NCI-H345 (cell line): Measurements from ENCODE around the gene RASAL3.
"Not testable (repeated sequence)": the region's sequence is repeated elsewhere in the genome, so short reads cannot be mapped to it uniquely, and the experiment has no call there.

Experiments used
- DNase-seq: peaks from one replicate; lab custom pipeline; 2025; lab: John Stamatoyannopoulos, UW

The RASAL3 gene

DNA sequence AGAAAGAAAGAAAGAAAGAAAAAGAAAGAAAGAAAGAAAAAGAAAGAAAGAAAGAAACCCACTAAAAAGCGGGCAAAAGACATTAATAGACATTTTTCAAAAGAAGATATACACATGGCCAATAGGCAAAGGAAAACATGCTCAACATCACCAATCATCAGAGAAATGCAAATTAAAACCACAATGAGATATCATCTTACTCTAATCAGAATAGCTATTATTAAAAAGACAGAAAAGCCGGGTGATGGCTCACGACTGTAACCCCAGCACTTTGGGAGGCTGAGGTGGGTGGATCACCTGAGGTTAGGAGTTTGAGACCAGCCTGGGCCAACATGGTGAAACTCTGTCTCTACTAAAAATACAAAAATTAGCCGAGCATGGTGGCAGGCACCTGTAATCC is 9.5 kb upstream of the RASAL3 start:
- DNase-seq: not testable (repeated sequence)

DNA sequence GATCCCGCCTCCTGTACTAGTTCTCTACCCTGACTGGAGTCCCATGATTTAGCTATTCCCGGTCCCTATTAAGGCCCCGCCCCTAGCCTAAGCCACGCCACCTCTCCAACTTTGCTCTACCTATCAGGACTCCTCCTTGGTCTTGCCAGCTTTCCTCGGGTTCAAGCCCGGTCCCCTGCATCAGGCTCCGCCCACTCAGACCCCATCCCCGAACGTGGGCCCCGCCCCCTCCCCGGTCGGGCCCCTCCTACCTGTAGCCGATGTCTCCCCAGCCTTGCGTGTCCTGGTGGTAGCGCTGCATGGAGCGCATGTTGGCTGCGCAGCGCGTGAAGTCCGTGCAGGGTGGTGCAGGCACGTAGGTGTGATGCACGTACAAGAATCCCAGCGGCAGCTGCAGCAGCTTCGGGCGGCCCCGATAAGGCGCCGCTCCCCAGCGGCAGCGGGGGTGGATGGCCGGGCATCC is 7.3 kb upstream of the RASAL3 start:
- DNase-seq: no peak

DNA sequence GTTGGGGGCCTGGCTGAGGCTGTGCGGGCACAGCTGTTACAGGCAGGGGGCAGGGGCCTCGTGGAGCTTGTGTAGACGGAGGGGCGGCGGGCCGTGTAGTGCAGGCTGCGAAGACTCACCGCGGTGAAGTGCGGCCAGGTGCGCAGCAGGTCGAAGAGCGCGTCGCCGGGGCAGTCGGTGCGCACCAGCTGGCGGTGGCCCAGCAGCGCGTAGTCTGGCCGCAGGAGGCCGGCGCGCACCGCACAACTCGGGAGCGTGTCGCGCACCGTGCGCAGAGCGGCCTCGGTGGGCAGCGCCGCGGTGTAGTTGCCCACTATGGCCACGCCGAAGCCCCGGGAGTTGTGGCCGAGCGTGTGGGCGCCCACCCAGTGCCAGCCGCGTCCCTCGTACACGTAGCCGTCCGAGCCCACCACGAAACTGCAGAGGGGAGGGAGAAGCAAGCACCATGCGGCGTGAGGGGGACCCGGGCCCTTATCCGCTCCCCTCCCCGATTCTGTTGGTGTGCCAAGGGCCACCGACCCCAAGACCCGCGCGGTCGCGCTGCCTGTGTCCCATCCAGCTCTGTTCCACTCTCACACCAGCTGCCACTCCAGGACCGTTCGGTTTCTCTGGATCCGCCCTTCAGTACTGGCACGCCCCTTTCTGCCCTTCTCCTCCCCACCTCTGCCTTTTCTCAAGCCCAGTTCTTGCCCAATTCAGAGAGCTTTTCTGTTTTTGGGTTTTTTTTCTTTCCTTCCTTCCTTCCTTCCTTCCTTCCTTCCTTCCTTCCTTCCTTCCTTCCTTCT is 5.4 kb upstream of the RASAL3 start:
- no peak for DNase-seq

DNA sequence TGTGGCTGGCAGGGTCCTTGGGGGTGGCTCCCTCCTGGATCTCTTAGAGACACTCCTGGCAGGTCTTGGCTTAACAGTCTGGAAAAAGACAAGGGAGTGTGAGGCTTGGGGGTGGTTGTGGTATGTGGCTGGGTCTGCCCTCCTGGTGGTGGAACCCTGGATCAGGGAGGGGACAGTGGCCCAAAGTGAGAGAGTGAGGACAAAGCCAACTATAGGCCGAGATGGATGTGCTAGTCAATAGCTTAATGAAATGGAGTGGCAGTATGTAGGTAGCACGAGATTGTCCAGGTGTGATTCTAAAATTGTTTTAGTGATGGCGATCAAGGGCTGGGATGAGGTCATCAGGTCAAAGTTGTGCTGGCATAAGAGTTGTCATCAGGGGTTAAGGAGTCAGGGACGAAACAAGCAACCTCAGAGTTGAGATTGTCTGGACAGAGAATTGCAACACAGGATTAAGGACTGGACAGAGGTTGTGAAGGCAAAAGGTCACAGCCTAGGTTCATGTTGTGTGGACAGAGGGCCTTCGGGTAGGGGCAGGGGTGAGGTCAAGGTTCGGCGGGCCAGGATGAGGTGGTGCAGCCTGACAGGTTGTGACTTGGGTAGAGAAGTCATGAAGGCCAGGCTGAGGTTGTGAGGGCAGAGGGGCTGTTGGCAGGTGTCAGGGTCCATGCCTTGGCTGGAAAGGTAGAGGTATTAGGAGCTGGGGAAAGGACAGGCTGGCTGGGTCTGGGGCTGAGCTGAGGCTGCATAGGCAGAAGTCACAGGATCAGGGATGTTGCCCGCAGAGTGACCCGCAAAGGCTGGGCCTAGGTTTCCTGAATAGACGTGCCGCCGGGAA is 4.5 kb upstream of the RASAL3 start:
- no peak for DNase-seq

DNA sequence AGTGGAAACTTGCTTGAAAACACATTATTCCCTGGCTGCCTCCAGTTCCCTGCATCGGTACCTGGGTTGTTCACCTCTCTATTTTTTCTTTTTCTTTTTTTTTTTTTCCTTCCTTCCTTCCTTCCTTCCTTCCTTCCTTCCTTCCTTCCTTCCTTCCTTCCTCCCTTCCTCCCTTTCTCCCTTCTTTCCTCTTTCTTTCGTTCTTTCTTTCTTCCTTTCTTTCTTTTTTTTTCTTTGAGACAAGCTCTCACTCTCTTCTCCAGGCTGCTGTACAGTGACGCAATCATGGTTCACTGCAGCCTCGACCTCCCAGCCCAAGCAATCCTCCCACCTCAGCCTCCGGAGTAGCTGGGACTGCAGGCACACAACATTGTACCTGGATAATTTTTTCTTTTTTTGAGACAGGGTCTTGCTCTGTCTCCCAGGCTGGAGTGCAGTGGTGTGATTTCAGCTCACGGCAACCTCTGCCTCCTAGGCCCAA is 3.4 kb upstream of the RASAL3 start:
- no peak for DNase-seq

DNA sequence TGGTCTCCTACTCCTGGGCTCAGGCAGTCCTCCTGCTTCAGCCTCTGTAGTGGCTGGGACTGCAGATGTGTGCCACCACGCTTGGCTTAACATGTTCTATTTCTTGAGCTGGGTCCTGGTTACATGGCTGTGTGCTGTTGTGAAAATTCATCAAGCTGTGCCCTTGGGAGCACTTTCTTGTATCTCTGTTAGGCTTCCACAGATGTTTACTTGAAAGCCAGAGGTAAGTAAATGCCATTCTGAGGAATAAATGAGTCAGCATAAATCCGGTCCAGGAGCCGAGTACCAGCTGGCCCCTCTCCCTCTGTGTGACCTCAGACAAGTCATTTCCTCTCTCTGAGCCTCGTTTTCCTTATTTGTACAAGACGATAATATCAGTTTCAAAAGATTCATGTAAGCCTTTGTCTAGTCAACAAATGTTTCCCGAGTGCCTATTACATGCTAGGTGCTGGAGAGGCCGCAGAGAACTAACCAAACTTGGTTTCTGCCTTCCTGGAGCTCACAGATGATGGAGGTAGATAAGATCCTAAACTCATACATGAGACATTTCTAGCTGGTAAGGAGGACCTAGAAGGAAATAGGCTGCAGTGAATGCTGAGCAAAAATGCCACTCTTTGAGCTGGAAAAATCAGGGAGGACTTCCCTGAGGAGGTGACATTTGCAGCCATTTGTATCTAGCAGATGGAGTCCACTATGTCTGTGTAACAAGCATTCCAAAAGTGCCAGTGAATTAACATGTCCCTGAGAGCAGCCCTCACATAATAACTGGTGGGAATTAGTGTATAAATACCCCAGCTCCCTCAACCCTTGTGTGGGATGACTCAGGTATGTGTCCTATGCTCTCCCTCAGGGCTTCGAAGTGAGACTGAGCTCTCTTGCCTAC is 2.7 kb upstream of the RASAL3 start:
- DNase-seq: no peak

DNA sequence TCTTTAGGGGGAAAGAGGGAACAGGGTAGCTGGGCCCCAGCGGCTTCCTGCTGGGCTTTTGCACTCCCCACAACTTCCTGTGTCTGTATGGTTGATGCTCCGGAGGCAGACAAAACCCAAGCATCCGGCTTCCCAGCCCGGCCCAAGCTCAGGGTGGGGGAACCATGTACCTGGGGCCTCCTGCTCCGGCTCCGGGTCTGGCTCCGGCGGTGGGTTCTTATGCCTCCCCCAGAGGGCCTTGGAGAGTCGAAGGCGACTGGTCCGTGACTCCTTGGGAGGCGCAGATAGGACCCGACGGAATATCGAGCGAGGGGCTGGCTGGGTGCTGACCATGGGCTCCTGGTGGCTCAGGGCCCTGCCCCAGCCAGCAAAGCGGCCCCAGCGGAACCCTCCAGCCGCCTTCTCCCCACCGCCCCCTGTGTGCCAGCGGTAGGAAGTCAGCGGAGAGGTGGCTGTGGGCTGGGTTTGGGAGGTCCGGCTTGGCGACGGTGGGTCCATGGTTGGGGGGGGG is 428 bp downstream of the RASAL3 start:
- DNase-seq: no peak

DNA sequence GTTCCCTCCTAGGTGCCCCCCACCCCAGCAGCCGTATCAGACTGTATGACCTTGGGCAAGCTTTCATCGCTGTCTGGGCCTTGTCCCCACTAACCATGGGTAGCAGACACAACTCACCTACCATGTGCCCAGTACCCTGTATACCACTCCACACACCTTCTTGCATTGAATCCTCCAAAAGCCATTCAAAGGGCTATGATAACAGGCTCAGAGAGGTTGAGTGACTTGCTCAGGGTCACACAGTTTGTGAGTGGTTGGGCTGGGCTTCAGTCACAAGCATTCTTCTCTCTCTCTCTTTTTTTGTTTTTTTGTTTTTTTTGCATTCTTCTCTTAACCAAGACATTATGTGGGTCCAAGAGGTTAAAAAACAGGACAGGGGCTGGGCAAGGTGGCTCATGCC is 2.6 kb downstream of the RASAL3 start:
- DNase-seq: no peak

DNA sequence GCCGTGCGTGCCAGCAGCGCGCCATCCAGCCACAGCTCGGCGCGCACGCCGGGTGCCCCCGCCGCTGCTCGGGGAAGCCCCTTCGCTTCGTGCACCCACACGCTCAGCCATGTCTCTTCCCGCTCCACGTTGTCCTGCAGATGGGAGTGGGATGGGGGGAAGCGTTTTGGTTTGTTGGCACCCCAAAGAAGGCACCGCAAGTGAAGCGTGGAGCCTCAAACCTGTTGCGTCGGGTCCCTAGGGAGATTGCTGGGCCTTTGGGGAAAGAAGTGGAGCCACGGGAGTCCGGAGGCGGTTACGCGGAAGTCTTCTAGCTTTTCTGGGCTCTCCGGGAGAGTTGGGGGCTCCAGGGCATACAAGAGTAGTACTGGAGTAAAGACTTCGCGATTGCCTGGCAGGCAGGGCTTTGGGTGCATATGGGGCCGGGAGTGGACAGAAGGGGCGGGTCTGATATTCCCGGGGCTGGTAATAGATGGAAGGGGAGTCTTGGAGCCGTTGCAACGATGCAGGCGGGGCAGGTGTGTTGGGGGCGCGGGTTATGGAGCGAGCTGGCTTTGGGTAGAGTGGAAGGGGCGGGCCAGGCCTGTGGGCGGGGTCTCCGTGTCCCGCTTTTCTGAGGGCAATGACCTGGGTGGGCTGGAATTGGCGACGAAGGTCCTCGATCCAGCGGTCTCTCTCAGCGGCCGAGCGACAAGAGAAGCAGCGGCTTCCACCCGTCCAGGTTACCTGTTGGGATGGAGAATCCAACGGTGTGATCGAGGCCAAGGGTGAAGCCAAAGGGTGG is 6.5 kb downstream of the RASAL3 start:
- no peak for DNase-seq

DNA sequence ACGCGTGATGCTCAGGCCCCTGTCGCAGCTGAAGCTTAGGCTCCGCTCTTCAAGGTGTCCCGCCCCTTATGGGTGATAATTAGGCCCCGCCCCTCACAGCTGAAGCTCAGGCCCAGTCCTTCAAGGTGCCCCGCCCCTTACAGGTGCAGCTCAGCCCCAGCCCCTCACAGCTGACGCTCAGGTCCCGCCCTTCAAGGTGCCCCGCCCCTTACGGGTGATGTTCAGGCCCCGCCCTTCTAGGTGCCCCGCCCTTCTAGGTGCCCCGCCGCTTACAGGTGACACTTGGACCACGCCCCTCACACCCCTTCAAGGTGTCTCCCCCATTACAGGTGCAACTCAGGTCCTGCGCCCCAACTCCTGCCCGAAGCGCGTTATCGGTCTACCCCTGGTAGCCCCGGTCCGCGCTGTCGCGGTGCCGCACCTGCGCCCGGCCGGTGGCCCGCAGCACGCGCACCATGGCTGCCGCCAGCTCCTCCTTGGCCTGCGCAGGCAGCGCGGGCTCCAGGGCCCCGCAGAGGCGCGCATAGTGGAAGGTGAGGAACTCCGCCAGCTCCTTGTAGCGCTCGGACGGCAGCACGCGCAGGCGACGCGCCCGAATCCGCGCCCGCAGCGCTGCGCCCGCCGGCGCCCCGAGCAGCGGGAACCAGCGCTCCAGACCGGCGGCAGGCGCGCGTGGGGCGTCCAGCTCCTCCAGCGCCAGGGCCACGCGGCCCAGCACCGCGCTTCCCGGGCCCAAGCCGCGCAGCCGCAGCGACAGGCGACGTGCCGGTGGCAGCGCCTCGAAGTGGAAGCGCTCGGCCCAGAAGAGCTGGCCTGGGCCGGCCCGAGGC is 7.3 kb downstream of the RASAL3 start:
- peak; percentile 77 for DNase-seq

DNA sequence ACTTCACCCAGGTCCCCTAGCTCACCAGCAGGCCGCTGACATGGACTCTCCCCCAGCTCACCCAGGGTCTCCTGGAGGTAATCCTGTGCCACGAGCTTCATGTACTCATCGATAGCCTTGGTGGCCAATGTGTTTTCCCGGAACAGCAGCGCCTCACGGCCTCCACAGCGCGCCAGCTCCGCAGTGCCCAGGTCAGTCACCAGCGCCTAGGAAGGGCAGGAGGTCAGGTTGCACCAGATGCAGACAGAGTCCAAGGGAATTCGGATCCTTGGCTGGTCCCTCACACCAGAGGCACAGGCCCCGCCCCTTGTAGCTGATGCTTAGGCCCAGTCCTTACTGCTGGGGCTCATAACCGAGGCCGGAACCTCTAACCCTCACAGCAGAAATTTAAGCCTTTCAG is 7.9 kb downstream of the RASAL3 start:
- DNase-seq: no peak

DNA sequence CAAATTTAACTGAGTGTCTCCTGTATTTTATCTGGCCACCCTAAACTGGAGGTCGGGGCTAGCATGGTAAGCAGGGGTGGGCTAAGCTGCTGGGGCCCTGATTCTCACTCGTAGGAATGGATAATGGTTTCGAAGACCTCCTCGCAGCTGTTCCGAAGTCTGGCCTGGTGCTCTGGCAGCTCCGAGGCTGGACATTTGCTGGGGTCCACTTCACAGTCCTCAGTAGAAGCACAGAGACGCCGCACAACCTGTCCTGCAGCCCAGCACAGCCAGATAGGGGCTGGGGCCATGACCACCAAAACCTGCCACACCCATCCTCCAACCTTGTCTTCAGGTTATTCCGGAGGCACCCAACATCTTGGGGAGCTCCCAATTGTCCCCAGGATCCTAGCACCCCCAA is 8.3 kb downstream of the RASAL3 start:
- no peak for DNase-seq

DNA sequence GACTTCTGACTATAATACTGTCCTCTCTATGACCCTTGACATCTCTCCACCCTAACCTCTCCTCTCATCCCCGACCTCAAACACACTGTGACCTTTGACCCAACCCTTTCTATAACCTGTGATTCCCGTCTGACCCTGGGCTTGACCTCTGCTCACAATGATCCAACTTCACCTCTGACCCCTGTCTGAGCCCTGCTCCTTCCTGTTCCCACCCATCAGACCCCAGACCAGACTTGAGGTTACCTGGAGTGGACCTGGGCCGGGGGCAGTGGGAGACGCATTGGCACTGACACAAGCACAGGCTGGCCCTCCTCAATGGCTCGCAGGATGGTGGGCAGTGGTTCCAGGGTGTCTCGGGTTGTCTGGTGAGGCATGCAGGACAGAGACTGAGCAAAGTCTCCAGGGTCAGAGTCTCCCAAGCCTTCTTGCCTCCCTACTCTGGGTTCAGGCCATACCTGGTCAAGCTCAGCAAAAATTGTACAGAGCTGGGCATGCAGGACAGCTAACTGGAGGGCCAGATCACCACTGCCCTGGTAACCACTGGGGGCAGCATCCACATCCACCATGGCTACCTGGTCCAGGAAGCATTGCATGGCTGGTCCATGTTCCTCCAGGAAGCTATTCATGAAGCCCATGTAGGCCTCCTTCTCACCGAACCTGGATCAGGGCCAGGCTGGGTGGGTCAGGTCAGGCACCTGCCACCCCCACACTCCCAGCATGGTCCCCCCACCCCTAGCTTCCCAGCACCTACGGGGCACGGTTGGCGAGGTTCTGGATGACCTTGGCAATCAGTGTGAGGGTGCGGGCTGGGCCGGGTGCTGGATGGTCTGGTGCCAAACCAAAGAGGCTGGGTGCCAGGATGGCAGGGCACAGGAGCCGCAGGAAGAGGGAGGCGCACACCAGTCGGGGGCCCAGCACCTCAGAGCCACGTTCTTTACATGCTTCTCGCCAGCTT is 10.2 kb downstream of the RASAL3 start:
- DNase-seq: no peak

DNA sequence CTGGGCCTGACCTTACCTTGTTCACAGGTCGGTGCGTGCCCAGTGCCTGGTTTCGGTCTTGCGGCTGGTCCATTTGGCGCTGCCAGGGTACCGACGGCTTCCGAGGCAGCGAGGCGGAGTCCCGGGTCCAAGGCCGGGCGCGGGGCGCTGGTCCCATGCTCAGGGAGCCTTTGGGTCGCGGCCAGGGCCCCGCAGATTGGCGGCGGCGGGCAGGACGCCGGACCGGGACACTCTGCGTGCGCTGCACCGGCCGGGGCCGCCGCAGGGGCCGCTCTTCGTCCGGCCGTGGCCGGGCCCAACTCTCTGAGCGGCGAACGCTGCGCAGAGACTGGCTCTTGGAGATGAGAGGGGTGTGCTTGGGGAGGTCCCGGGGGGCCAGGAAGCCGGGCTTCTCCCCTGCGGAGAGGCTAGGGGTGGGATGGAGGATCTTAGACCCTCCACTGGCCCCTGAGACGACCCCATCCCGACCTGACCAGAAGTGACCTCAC is 11.2 kb downstream of the RASAL3 start:
- DNase-seq: no peak

DNA sequence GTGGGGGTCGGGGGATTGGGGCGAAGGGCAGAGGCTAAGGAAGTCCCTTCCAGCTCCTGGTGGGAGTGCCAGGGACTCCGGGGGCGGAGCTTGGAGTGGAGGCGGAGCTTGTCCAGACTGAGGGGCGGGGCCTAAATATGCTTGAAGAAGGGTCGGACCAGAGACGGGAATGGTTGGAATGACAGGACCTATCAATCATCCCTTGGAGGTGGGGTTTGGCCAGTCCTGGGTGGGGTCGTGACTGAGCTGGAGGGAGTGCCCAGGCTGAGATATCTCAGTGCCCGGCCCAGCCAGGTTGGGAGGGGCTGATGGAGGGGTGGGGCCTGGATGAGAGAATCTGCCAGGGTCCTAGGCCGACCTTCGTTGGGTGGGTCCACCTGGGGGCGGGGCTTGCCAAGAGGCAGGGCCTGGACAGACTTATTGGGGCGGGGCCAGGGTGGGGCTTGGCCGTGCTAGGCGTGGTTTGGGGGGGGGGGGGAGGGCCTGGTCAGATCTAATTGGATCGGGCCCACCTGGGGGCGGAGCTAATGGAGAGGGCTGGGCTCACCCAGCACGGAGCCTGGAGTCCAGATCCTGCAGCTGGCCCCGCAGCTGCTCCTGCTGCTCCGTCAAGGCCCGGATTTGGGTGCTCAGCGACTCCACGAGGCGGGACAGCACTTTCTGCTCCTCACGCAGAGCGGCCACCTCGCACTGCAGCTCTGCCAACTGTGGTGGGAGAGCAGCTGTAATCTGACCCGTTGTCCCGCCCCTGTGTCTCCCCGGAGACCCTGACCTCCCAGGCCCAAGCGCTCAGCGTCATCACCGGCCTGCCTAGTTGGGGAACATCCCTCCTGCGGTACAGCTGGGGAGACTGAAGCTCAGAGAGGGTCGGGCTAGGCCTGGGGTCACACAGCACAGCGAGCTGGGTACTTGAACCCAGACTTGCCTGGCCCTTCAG is 12.0 kb downstream of the RASAL3 start:
- peak; percentile 19 for DNase-seq

DNA sequence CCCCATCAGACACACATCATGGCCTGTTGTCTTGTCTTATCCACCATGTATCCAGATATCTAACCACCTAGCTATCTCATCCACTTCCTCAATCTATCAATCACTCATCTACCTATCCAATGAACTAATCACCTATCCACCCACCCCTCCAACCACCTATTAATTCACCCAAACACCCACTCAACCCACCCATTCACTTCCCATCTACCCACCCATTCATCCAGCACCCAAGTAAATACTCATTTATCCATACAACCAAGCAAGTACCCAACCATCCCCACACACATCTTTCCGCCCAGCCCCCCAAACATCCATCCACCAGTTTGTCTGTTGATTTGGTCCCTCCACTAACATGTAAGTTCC is 13.8 kb downstream of the RASAL3 start:
- no peak for DNase-seq

DNA sequence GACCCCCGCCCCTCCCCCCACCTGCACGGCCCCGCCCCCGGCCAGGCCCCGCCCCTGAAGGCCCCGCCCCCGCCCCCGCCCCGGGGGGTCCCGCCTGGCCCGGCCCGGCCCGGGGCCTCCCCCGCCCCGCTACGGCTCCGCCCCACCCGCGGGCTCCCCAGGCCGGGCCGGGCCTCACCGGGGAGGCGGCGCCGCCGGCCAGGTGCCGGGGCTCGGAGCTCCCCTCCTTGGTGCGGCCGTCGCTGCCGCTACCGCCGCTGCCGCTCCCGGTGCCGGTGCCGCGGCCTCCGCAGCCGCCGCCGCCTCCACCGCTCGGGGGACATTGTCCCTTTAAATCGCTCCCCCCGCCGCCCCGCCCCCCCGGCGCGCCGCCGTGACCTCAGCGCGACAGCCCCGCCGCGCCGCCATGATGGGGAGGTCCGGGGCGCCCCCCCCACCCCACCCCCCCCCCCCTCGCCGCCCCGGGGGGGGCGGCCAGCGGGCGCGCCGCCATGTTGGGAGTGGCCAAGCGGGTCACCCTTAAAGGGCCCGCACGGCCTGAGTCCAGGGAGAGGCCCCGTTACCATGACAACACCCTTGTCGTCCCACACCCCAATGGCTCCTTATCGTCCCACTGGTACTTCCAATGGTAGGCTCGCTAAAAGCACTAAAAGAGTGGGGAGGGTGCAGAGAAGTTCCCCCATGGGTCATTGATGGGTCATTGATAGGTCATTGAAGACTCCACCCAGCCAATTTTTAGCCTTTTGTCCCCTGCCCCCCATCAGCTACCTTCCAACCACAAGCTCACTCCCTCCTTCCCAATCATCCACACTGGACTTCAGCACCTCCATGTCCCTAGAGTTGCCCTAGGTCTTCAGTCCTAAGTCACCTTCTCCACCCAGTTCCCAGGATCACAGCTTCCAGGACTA is 14.5 kb downstream of the RASAL3 start, which contains the start of gene WIZ:
Gene WIZ (minus strand): TSS at position 337 of the 908 bp plus-strand sequence. CDS start 1,649 bp downstream, outside the sequence.
- DNase-seq: peak; percentile 51
